ENCODE results near the gene MED13L.

Gene MED13L

DNA sequence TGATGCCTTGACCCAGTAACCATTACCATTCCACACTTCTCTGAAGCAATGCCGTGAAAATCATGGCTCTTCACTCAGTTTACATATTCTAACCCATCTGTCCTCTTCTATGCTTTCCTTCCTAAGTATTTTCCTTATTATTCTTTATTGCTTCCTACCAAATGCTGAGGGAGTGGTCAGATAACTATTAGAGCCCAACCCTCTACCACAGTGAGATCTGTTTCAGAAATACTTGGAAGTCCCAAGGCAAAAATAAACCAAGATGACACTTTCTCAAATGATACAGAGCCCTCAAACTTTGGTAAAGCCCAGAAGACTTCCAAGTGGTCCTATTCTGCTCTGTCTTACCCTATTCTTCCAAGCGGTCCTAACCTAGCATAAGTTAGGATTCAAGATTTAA is 68.0 kb downstream of the MED13L start:
- DNase-seq: no peak

DNA sequence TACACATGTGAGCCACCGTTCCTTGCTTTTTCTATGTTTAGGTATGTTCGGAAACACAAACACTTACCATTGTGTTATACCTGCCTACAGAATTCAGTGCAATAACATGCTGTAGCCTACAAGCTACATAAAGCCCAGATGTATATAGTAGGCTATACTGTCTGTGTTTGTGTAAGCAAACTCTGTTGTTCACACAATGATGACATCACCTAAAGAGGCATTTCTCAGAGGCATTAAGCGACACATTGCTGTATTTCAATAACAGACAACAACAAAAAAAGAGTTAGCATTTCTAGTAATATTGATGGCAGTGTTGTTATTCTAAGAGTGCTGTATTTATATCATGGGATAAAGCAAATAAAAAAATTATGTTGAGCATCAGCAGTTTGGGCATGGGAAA is 70.2 kb downstream of the MED13L start:
- no peak for DNase-seq

DNA sequence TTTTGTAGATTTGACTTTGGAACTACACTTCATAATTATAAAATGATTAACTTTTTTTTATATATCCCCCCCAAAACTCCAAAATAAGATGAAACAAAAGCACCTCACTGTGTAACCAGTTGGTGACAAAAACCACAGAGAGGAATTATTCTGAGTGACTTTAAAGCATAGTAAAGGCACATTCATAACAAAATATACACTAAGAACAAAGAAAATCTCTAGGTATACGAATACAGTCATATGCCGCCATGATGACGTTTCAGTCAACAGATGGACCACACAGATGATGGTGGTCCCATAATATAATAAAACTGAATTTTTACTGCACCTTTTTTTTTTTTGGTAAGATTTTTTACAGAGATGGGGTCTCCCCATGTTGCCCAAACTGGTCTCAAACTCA is 70.7 kb downstream of the MED13L start:
- no peak for DNase-seq

DNA sequence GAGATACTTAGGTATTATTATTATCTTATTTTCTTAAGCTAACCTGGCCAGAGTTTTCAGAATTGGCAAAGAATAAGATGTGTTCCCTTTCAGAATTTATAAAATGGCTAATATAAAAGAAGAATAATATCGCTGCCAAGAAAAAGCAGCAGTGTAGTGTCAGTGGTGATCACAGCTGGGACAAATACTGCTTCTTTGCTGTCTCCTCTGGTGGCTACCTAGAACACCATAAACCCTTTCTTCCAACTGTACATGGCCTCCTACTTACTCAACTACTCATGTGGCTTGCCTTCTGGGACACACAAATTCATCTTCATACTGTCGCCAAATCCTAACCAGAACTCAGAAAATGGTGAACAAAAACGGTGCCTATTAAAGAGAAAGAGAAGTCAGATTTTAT is 72.7 kb downstream of the MED13L start:
- no peak for DNase-seq

DNA sequence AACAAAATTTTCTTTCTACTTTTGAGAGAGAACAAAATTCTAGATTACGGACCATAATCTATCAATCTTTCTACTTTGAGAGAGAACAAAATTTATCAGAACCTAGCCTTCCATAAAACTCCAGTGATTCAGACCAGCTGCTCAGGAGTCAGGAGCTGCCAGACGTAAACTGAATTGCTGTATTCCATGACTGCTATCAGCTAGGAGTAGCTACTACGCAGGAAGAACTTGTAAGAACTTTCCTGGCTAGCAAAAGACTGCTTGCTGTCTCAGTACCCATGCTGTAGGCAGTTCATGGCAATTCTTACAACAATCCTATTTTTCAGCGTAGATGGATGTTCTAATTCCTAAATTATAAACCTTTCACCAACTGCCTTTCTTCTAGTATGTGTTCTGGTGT is 73.3 kb downstream of the MED13L start:
- DNase-seq: no peak

DNA sequence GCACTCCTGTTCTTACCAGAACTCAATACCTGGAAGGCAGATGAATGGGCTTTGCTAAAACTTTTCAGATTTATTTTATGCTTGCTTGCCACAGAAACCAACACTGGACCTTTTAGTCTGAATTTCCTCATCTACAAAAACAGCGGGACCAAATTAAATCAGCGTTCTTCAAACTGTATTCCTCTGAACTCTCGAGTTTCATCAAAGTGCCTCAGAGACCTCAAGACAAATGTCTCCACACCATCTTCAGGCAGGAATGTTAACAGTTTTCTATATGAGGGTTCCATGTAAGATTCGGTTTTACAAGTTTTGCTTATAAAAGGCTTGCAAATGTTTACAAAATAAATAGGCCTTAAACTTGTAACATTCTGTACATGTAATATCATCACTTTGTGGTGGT is 74.6 kb downstream of the MED13L start:
- DNase-seq: no peak

DNA sequence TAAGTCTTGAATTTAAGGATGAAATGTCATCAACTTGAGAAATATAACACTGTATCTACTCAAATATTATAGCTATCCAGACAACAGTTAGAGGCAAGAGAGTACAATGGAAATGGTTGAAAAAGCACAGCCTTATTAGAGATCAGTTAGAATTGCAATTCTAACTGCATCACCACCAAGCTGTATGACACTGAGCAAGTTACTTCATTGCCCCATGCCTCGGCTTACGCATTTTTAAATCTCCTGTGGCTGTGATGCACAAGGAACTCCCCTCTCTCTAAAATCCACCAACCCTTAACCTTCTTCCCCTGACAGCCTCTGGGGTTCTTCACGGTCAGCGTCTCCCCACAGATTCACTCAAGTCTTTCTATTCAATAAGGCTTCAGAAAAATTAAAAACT is 75.1 kb downstream of the MED13L start:
- DNase-seq: no peak

DNA sequence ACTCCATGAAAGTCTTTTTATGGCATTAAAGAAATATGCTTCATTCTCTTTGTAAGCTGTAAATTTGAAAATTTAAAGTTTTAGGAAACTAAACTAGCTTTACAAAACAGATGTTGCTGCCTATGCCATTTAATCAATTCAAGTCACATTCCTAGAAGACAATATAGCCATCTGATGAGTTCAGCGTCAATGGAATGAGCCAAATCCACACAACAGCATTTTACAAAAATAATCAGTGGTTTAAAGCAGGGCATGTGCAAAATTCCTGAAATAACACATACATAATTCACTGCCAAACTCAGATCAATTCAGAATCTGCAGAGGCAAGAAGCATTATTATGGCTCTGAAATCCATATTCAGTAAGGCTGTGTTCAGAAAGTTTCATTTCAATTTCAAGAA is 75.6 kb downstream of the MED13L start:
- no peak for DNase-seq

DNA sequence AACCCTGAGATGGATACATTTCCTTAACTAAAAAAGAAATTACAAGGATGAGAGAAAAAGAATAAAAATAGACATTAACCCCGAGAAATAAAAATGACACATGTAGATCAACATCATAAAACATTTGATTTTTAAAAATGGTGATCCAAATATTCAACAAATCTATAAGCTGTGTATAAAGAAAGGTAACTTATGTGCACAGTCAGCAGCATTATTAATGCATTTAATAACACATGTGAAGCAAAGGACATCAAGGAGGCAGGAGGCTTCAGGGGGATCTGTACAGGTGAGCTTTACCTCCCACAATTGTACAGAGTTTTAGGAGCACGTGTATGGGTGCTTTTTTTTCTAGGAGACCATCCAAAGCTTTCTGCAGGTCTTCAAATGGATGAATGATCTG is 76.1 kb downstream of the MED13L start:
- DNase-seq: no peak

DNA sequence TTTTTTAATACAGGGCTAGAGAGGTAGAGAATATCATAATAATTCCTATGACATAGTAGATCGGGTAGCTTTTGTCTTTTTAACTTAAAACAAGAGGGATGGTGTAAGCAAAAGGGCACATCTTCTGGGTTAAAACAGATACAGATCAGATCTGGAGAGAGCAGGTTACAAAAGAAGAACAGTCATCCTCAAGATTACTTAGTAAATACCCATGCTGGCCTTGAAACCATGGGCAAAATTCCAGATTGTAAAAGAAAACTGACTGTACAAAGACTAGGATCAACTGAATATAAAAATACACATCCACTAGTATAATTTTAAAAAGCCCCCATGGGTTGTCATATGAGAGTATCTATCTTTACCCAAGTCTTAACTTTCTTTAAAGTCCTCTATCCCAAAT is 76.7 kb downstream of the MED13L start:
- DNase-seq: no peak

DNA sequence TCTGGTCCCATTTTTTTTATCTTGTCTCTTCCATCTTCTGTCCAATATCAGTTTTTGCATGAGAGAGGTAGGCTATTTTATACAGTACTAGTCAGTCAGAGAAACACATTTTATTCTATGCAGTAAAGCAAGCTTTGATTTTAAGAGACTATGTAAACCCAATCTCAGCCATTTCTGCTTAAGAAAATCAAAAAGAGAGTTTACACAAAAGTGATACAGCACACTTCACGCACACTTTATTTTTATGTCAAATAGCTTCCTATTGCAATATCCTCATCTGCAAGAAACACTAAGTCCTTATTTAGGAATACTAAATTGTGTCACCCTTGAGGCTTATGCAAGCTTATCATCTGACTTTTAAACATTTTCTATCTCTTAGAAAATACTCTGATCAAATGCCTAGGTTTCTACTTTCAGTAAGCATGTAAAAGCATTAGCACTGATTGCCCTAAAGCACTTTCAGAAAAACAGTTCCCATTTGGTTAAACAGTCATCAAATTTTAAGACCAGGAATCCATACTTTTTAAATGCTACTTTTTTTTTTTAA is 78.3 kb downstream of the MED13L start:
- DNase-seq: no peak

DNA sequence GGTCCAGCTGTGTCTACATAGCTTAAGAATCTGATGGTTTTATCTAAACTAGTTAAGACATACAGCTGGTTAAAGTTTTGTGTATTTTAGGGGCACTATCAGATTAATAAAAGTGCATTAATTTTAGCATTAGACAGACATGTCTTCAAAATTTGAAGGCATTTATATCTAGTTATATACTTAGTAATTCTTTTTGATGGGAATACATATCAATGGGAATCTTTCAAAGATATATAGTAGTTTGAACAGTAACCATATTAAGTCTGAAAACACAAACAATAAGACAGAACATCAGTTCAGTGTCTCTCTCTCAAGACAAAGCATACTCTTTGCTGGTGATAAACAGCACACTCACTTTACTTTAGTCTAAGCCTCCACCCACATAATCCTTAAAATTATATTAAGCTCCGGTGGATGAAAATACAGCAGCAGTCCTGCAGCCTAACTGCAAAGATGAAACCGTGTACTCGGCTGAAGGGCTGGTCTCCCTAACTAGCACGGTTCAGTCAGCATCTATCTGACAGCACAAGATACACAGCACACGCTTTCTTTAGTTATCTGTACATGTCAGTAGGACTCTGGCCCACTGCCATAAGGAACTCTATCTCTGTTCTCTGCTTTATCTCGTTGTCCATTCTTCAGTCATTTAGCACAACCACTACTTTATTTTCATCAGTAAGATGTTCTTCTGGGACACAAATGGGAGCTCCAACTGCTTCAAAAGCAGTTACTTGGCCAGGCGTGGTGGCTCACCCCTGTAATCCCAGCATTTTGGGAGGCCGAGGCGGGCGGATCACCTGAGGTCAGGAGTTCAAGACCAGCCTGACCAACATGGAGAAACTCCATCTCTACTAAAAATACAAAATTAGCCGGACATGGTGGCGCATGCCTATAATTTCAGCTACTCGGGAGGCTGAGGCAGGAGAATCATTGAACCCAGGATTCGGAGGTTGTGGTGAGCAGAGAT is 80.5 kb downstream of the MED13L start:
- no peak for DNase-seq

DNA sequence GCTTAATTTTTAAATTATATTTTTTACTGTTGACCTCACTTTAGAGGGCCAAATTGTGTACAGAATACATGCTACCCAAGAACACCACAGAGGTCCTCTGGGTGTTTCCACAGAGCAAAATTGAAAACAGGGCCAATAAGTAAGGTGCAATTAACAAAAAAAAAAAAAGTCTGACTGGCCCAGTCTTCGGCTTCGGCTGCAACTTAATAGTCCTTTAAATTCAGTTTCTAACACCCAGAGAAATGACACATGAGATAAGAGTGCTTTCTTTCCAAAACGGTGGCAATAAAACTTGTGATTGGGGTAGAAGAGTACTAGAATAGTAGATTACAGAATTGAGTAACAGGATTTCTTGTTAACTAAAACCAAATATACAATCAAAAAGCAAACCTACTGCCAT is 81.3 kb downstream of the MED13L start:
- no peak for DNase-seq

DNA sequence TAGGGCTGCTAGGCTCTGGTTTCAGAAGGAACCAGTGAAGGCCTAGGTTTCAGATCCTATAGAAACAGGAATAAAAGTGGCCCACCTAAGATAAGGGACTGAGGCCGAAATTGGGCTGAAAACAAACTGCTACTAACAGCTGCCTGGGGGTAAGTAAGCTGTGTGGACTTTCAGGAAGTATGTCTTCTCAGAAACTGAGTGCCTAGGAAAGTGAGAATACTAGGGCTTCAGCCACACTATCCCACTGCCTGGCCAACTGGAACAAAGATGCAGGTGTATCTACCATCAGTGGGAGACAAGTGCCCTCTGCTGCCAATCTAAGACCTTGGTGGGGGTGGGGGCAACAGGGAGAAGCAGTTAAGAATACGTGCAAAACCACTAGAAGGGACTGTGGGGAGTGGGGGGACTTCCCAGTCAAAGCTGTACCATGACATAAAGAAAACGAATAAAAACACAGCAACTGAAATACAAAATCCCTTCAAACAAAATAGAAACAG is 82.5 kb downstream of the MED13L start:
- DNase-seq: no peak

DNA sequence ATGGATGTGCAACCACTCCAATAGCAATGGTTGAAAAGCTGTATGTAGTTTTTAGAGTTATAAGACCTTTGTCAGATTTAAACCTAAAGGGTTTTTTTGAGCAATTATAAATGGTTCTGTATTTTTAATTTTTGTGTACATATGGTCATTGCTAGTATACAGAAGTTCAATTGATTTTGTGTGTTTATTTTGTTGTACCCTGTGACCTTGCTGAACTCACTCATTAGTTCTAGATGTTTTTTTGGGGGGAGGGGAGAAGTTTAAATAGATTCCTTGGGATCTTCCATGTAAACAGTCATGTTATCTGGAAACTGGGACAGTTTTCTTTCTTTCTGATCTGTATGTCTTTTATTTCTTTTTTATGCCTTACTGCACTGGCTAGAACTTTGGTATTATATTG is 87.8 kb downstream of the MED13L start:
- no peak for DNase-seq

DNA sequence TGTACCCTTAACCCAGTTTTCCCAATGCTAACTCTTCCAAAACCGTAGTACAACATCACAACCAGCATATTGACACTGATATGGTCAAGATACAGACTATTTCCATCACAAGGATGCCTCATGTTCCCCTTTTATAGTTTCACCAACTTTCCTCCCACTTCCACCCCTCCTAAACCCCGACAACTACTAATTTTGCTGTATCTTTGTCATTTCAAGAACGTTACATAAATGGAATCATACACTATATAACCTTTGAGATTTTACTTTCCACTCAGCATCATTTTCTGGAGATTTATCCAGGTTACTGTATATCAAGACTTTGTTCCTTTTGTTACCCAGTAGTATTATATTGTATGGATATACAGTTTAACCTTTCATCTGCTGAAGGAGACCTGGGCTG is 88.9 kb downstream of the MED13L start:
- DNase-seq: no peak

DNA sequence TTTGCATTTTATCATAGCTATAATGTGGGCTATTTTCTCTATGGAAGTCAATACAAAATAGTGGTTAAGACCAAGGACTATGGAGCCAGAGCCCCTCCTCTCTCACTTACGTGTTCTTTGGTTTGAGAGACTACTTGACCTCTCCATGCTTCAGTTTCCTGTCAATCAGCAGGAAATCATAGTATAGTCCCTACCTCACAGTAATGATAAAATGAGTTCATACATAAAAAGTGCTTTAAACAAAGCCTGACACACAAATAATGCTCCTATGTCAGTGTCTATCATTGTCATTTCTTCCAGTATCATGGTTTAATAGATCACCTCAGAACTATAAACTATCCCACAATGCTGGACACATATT is 90.4 kb downstream of the MED13L start:
- no peak for DNase-seq

DNA sequence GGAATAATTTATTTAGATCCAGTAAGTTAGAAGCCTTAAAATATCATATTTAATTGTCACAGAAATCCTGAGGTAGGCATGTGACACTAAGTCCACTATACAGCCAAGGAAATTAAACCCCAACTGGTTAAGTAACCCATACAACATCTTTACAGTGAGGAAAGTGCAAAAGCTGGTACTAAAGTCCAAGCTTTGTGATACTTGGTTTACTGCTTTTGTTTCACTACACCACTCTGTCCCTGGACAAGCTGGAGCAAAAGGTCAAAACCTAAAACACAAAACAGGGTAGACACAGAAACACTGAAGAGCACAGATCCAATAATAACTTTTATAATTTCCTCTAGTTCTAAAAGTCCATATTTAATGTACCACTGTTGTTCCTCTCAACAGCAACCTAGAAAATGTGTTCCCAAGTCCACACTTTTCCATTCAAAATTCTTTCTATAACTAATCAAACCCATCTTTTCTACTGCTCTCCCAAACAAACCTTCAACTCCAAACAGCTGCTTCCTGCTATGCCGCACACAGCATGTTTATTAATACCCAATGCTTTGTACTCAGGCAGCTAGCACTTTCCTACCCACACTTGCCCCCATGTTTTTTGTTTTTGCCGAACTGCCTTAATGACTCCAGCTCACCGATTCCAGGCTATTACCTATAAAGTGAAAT is 90.9 kb downstream of the MED13L start:
- no peak for DNase-seq

DNA sequence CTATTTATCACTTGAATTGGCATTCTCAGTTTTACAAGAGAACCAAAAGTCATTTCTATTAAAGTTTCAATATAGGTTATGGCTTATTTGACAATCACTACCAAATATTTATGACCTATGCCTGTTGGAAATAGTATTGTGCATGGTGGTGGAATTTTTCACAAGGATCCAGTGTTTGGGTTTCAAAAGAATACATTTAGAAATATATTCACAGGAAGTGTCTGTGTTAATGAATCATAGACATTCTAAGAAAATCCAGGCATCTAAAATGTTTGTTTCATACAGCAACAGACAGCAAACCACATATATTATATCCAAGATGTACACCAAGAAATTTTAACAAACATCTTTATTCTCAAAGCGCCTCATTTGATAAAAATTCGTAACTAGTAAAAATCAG is 92.7 kb downstream of the MED13L start:
- DNase-seq: no peak

DNA sequence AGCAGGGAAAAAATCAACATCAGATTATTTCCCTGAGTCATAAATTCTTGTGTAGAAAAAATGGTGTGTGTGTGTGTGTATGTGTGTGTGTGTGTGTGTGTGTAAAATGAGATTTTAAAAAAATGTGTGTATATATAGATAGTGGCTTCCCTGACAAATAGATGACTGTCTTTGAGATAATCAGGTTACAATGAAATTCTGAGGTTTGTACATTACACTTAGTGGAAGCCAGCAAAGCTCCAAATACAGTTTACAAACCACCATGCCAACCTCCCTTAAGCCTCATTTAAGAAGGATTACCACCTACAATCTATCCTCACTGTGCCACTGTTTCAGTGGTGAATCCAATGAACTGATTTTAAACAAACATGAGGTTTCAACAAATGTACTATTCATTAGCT is 93.8 kb downstream of the MED13L start:
- DNase-seq: no peak

DNA sequence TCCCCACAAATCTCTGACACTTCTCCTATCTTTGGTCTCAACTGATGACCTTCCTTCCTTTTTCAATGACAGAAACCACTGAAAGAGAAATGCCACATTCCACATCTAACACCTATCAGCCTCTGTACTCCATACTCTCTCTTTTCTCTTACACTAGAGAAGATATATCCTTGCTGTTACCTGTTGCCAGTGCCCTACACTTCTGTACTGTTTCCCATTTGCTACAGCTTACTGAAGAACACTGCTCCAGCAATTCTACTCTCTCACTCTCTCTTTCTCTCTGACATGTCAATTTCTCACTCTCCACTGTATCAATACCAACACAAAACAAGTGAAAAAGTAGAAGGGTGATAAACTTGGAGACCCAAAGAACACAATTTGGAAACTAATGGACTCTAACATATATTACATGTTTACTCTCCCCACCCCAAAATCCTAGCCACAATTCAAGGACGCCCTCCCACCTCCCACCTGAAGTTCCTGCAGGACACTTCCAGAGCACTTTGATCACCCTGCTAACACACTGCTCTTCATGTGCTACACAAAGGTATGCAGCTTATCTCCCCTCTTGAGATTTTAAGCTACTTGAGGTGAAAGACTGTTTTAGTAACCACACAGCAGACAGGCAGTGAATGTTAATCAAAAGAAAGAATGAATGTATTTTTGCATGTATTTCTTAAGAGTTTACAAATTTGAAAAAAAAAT is 95.0 kb downstream of the MED13L start:
- no peak for DNase-seq

DNA sequence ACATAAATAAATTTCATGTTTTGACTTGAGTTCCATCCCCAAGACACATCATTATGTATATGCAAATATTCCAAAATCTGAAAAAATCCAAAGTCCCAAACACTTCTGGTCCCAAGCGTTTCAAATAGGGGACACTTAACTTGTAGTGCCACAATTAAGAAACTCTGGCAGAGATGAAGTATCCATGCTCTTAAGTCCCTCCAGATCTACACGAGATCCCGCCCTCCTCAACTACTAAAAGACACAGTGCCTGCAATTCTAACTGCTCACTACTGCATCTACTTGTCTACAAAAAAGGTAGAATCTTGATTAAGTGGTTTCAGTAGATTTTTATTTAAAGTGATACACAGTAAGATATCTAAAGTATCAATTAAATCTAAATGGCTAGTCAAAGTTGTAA is 97.0 kb downstream of the MED13L start:
- DNase-seq: no peak

DNA sequence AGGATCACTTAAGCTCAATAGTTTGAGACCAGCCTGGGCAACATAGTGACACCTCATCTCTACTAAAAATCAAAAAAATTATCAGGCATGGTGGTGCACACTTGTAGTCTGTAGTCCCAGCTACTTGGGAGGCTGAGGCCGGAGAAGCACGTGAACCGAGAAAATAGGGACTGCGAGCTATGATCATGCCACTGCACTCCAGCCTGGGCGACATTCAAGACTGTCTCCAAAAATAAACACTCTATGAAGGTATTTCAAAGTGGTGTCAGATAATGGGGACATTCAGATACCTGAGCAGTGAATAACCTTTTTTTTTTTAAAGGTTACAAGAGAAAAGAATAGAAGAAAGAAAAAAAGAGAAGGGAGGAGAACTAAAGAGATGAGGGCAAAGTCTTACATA is 98.1 kb downstream of the MED13L start:
- no peak for DNase-seq

DNA sequence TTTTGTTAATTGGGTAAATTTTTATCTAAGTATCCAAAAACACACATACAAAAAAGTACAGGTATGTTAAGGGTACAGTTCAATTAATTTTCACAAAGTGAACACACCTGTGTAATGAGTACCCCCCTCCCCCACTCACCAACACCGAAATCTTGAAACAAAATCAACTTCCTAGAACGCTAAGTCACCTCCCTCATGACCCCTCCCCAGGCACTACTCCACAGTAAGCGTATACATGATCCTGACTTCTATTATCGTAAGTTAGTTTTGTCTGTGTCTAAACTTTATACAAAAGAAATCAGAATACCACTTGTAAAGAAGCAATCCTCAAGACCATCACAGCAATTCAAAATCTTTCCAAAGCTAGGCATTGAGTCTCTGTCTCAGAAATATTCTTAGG is 100.5 kb downstream of the MED13L start:
- no peak for DNase-seq

Data from NCI-H1092 treated with DMSO at 0.1 percent for 48 hours (cell line).